Fibroblast of skin of left quadriceps (primary cell): ENCODE data around the gene SCGB3A1.

Source experiments
- DNase-seq, 2 experiments: peaks; one replicate each; pipeline ENCODE4 v3.0.0-alpha.2; 2013; ENCODE audit warnings: low read depth in 2 of 2

SCGB3A1 gene

DNA sequence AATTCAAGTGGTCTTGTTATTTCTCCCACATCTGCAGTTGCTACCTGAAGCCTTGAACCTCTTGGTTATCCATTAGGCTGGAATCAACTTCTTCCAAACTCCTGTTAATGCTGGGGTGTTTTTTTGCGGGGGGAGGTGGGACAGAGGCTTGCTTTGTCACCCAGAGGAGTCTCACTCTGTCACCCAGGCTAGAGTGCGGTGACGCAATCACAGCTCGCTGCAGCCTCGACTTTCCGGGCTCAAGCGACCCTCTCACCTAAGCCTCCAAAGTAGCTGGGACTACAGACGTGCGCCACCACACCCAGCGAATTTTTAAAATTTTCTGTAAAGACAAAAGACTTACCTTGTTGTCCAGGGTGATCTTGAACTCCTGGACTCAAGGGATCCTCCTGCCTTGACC, 4.4 kb downstream of the SCGB3A1 start:
- no peak for DNase-seq

DNA sequence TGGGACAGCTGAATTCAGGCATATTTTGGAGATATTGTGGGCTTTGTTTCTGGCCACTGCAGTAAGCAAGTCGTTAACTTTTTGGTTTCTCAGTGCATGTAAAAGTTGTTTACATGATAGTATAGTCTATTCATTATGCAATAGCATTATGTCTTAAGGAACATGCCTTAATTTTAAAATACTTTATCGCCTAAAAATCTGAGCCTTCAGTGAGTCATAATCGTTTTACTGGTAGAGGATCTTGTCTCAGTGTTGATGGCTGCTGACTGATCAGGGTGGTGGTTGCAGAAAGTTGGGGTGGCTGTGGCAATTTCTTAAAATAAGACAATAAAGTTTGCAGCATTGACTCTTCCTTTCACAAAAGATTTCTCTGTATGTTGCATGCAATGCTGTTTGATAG, 5.1 kb downstream of the SCGB3A1 start:
- no peak for DNase-seq

DNA sequence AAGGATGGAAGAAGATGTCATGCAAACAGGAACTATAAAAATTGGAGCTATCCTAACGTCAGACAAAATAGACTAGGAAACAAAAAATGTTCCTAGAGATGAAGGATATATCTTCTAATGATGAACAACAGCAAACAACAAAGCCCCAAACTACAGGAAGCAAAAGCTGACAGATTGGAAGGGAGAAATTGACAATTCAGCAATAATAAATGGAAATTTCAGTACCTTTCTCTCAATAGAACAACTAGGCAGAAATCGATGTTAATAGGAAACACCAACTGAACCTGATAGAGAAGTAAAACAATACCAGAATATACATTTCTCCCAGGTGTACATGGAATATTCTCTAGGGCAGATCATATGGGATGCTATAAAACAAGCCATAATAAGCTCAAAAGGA, 7.6 kb downstream of the SCGB3A1 start:
- no peak for DNase-seq

DNA sequence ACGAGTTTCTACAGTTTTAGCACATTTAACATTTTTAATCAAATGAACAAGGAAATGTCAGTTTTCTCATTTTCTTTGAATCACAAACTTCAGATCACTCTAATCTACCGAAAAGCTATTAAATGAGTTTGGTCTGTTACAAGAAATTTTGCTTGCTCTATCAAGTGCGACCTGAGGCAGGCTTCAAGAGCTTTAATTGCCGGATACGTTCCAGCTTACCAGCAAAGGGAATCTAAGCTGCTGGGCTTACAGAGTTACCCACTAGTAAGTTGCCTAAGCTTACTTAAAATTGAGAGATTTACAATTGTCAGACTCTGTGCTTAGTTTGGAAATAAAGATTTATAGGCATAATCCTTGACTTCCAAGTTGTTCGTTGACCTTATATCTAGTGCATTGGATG, 10.6 kb downstream of the SCGB3A1 start:
- DNase-seq = no peak

DNA sequence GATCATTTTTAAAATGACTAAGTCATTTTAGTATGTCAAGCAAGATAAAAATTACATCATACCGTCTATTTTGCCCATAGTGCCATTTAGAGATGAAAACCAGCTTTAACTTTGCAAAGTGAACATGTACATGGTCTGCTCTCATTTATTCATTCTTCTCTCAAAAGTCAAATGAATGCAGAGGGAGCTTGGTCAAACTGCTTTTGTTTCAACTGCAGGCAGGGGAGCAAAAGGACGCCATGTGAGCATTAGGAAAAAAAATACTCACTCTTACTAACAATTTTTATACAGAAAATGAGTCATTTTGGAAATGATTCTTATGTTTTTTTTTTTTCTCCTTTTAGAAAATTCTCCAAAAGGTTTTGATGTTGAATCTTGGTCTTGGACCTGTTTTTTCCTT, 15.7 kb downstream of the SCGB3A1 start:
- DNase-seq = no peak

DNA sequence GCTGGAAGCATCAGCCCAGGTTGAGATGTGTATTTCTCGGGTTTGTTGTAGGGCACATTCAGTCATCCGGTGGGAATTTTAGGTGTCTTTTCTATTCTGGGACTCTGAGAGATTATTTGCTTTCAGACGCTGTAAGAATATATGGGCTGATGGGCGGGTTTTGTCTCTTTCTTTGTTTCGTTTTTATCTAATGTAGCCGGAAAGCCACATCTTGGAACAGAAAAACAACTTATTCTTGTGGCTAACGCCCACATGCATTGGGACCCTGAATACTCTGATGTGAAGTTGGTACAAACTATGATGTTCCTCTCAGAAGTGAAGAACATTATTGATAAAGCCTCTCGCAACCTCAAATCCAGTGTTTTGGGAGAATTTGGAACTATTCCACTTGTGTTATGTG, 22.4 kb downstream of the SCGB3A1 start:
- DNase-seq = no peak

DNA sequence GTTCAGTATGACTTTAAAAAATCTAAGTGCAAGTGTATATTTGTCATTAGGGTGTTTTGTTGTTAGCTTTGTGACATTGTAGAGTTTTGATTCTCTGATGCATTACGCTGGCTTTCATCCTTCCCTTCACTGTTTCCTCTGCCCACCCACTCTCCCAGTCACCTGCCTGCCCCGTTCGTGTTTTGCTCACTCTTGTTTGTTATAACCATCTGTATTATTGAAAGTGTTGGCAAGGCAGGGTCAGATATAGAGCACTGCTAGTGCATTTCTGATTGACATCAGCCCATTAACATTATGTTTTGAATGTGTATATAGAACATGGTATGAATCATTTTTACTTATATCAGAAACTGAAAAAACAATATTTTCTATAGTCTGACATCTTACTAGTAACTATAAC, 27.3 kb downstream of the SCGB3A1 start:
- DNase-seq = no peak

DNA sequence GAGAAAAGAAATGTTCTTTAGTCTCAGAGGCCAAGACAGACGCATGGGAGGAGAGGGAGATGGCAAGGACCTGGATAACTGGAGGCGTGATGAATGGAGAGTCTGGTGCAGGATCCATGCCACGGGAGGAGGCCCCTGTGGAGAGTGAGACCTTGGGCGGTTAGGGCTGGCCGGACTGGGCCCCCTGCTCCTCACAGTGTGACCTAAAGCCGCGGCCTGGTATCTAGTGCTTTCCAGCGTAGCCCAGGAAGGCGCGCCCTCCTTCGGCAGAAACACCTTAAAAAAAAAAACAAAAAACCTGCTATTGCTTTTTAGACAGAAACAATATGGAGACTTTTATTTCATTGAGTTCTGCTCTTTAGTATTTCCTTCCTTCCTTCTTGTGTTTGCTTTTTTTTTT, 33.1 kb downstream of the SCGB3A1 start:
- no peak for DNase-seq

DNA sequence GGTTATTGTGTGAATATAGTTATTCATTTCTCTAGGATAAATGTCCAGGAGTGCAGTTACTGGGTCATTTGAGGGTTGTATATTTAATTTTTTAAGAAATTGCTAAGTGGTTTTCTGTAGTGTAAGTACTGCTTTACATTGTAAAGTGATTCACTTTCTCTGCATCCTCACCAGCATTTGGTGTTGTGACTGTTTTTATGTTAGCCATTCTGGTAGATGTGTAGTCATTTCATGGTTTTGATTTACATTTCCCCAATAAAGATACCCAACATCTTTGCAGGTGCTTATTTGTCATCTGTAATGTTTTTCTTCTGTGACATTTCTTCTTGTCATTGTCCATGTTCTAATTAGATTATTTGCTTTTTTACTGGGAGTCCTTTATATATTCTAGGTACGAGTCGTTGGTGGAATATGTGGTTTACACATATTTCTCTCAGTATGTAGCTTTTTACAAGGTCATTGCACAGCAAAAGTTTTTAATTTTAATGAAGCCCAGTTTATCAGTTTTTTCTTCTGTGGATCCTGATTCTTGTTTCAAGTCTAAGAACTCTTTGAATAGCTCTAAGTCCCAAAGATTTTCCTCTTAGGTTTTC, 34.0 kb downstream of the SCGB3A1 start:
- DNase-seq = peak in 1 of 2 experiments; percentile 2

DNA sequence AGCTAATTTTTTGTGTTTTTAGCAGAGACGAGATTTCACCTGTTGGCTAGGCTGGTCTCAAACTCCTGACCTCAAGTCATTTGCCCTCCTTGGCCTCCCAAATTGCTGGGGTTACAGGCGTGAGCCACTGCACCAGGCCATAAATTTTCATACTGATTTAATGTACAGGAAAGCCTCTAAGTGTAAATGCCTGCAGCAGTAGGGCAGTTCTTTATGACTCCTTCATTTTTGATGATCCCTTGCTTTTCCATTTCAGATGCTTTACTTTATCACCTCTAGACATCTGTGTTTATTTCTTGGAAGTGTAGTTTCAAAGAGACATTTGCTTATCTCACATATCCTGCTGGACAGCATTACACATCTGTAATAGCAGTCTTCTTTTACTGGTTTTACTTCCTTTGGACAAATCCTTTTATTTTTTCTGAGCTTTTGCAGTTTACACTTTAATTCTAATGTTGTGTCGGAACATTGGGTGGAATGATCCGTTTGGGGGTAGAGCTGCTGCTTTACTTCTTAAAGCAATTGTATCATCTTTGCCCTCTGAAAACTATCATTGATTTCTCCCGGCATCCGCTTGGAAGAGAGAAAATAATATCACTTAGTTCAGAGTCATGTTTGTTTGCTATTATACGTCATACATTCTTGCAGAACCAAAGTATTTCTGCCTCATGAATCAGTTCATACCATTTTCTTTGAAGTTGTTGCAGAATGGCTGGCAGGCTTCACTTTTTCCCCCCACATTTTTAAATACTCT, 36.0 kb downstream of the SCGB3A1 start:
- DNase-seq = no peak

DNA sequence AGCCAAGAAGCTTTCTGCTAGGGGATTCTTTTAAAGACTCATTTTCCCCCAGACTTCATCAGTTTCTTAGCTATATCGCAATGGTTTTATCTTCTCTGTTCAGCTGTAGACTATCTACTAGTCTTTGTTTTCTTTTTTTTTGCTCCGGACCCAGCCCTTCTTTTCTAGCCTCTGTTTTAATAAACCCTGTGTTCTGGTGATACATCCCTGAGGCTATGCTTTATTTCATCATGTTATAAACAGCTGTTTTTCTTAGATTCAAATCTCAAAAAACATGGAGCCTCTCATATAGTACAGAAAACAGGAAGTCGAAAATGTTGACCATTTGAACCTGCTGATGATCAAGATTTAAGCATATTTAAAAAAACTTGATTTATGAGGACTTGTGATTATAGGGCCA, 37.8 kb downstream of the SCGB3A1 start:
- no peak for DNase-seq

DNA sequence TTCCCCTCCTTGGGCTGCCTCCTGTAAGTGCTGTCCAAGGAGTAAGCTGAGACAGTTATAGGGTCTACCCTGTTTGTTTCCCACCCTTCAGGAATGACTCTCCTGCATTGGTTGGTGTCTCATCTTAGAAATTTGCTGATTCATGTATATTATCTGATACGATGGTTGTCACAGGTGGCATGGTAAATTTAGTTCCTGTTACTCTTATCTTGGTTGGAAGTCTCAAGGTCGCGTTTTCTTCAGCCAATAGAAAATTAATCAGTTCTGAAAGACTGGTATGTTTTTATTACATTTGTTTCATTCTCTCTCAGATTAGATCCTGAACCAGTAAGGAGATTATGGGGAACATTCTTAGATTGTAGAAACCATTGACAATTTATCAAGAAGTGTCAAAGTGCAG, 42.7 kb downstream of the SCGB3A1 start:
- no peak for DNase-seq

DNA sequence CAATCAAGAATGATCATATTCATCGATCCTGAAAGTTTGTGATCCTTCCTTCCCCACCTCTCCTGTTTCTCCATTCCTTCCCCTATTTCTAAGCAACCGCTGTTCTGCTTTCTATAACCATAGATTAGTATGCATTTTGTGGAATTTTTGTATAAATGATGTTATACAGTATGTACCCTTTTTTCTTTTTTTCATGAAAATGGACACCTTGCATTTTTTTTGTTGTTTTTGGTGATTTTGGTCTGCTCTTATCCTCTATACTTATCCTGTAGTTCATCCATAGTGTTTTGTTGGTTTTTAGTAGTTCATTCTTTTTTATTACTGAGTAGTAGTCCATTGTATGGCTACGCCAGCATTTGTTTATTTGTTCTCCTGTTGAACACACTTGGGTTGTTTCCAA, 46.1 kb downstream of the SCGB3A1 start:
- DNase-seq = no peak

DNA sequence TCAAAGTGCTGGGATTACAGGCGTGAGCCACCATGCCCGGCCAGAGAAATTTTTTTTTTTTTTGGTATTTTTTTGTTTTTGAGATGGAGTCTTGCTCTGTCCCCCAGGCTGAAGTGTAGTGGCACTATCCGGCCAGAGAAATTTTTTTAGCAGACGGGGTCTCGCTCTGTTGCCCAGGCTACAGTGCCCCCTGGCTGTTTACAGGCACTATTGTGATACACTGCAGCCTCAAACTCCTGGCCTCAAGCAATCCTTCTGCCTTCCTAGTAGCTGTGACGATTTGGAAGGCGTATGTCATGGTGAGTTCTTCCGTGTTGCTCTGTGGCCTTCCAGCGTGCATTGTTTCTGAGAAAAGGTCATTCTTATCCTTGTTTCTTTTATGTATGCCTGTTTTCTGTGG, 49.6 kb downstream of the SCGB3A1 start:
- DNase-seq = no peak
